ENCODE data around the gene SAPCD2.

SAPCD2 gene

GRCh38 chr9:137016436-137016835 is 53.9 kb downstream of the SAPCD2 start:
- no peak for DNase-seq

- no peak for DNase-seq
Measured at GRCh38 chr9:137015976-137016375, 54.4 kb downstream of the SAPCD2 start.

GRCh38 chr9:137015540-137015930 is 54.8 kb downstream of the SAPCD2 start:
- DNase-seq: no peak

GRCh38 chr9:137014776-137015539 is 55.4 kb downstream of the SAPCD2 start:
- DNase-seq: no peak

GRCh38 chr9:137014166-137014565 is 56.2 kb downstream of the SAPCD2 start:
- DNase-seq: no peak

- DNase-seq: no peak
Measured at GRCh38 chr9:137013571-137013940, 56.8 kb downstream of the SAPCD2 start.

GRCh38 chr9:137012694-137013570 is 57.4 kb downstream of the SAPCD2 start:
- no peak for DNase-seq
